HG03558 (cell line): Measurements from ENCODE around the gene SENP3.

ENCODE experiments used
- ATAC-seq: cut with Tn5 transposase; IDR thresholded peaks from one replicate; pipeline ENCODE4 v1.9.1; 2021; ENCODE audit warnings: moderate number of reproducible peaks; ENCODE audit not compliant: unreplicated experiment; ENCODE audit errors: extremely low read depth

The SENP3 gene

DNA sequence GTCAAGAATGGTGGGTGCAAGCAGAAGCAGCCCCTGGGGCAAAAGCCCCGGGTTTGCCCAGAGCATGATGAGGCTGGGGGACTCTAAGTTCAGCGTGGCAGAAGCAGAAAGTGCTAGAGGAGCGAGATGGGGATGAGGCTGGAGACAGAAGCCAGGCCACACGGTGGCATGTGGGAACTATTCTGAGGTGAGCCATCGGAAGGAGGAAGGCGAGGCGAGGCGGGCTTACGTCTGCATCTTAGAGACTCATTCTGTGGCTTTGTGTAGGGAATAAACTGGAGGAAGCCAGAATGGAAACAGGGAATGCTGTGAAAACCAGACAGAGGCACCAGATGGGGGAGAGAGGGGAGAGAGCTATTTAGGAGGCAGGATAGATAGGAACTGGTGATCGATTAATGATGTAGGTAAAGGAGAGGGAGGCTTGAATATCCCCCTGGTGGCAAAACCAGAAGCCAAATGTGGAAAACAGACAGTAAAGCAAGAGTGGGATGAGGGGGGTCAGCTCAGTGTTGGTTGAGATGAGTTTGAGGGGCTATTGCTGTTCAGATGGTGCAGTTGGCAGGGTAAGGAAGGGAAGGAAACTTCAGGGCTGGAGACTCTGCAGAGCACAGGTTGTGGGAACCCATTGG is 6.3 kb upstream of the SENP3 start:
- no peak for ATAC-seq

DNA sequence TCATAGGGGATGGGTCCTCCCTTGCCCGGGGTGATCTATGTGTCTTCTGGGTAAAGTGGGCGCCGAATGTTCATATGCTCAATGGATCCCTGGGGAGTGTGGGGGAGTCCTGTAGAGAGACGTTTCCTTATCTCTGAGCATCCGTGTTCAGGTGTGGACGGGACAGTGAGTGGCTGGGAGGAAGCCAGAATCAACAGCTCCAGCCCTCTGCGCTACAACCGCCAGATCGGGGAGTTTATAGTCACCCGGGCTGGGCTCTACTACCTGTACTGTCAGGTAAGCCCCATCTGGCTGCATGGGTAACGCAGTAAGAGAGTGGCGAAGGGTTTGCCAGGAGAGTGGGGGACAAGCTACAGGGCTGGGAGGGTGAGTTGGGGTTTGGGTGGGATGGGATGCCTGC is 5.1 kb upstream of the SENP3 start:
- no peak for ATAC-seq

DNA sequence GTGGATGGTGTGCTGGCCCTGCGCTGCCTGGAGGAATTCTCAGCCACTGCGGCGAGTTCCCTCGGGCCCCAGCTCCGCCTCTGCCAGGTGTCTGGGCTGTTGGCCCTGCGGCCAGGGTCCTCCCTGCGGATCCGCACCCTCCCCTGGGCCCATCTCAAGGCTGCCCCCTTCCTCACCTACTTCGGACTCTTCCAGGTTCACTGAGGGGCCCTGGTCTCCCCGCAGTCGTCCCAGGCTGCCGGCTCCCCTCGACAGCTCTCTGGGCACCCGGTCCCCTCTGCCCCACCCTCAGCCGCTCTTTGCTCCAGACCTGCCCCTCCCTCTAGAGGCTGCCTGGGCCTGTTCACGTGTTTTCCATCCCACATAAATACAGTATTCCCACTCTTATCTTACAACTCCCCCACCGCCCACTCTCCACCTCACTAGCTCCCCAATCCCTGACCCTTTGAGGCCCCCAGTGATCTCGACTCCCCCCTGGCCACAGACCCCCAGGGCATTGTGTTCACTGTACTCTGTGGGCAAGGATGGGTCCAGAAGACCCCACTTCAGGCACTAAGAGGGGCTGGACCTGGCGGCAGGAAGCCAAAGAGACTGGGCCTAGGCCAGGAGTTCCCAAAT is 4.5 kb upstream of the SENP3 start:
- no peak for ATAC-seq

DNA sequence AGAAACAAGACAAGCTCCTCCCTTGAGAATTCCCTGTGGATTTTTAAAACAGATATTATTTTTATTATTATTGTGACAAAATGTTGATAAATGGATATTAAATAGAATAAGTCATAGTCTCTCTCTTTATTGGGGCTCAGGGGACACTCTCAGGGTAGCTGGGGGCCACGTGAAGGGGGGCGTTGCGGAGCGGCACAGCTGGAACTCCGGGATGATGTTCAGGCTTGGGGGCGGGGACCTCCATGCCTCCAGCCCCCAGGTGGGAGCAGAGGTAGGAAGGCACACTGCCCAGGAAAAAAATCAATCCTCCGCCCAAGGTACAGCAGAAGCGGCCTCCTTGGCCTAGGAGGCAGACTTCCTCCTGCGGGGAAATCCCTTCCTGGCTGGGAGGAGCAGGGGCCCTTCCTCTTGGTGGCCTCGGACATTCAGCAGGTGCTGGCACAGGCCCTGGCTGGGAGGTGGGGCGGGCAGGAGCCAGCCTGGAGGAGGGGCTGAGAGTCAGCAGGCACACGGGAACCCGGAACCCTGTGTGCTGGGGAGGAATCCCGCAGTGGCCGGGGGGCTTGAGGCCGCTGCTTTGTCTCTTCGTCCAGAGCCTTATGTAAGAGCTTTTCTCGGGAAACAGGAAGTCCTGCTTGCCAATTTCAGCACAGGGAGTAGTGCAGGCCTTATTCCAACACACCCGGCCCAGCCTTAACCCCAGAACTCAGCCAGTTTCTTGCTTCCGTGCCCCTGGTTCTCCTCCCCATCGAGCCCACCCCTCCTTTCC is 3.8 kb upstream of the SENP3 start:
- no peak for ATAC-seq

DNA sequence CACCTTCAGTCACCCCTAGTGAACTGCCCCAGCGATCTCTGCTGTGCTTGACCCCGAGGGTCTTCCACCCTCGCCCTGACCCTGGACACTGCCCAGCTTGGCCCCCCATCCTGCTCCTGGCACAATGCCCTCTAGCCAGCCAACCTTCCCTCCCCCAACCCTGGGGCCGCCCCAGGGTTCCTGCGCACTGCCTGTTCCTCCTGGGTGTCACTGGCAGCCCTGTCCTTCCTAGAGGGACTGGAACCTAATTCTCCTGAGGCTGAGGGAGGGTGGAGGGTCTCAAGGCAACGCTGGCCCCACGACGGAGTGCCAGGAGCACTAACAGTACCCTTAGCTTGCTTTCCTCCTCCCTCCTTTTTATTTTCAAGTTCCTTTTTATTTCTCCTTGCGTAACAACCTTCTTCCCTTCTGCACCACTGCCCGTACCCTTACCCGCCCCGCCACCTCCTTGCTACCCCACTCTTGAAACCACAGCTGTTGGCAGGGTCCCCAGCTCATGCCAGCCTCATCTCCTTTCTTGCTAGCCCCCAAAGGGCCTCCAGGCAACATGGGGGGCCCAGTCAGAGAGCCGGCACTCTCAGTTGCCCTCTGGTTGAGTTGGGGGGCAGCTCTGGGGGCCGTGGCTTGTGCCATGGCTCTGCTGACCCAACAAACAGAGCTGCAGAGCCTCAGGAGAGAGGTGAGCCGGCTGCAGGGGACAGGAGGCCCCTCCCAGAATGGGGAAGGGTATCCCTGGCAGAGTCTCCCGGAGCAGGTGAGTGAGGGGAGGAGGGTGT is 3.0 kb upstream of the SENP3 start, which contains the start of gene TNFSF13:
TSS of gene TNFSF13 (plus strand) at position 207 of the 776 bp plus-strand sequence. CDS start at position 497, 290 bp downstream.
- ATAC-seq = no peak

DNA sequence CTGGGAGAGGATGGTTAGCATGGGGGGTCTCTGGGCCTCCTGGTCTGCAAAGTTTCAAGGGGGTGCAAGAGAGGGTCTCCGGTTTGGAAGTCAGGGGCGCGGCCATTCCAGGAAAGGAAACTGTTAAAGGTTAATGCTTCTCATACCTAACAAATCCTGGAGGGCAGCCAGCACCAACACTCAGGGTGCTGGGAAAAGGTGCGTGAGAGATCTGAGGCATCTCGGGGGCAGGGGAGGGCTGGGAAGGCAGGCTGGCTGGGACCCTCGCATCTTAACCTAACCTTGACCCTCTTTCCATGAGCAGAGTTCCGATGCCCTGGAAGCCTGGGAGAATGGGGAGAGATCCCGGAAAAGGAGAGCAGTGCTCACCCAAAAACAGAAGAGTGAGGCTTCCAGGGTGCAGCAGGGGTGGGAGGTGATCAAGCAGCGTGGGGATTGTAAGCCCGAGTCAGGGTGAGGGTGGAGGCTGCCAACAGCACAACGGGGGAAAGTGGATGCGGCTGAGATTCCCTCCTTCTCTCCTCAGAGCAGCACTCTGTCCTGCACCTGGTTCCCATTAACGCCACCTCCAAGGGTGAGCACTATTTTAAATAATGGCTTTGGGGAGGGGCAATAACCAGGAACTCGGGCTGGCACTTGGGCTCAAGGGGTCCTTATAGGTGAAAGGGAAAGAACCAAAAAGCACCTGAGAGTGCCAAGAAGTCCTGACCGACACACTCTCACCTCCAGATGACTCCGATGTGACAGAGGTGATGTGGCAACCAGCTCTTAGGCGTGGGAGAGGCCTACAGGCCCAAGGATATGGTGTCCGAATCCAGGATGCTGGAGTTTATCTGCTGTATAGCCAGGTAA is 2.2 kb upstream of the SENP3 start:
- no peak for ATAC-seq

DNA sequence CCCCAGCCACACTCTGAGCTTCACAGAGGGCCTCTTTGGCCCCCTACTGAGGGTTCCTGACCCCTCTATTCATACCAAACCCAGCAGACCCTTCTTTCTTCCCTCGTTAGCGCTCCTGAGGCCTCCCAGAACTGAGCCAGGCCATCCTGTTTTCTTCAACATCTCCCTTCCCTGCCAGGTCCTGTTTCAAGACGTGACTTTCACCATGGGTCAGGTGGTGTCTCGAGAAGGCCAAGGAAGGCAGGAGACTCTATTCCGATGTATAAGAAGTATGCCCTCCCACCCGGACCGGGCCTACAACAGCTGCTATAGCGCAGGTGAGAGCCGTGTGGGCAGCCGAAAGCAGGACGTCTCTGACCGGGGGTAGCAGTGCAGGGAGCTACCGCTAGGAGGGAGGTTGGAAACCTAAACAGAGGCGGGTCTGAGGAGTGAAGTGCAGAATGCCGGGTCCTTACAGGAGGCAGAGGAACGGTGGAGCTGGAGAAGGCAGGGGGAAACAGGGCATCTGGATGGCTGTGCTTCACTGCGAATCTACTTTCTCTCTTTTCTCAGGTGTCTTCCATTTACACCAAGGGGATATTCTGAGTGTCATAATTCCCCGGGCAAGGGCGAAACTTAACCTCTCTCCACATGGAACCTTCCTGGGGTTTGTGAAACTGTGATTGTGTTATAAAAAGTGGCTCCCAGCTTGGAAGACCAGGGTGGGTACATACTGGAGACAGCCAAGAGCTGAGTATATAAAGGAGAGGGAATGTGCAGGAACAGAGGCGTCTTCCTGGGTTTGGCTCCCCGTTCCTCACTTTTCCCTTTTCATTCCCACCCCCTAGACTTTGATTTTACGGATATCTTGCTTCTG is 1.3 kb upstream of the SENP3 start:
- no peak for ATAC-seq

DNA sequence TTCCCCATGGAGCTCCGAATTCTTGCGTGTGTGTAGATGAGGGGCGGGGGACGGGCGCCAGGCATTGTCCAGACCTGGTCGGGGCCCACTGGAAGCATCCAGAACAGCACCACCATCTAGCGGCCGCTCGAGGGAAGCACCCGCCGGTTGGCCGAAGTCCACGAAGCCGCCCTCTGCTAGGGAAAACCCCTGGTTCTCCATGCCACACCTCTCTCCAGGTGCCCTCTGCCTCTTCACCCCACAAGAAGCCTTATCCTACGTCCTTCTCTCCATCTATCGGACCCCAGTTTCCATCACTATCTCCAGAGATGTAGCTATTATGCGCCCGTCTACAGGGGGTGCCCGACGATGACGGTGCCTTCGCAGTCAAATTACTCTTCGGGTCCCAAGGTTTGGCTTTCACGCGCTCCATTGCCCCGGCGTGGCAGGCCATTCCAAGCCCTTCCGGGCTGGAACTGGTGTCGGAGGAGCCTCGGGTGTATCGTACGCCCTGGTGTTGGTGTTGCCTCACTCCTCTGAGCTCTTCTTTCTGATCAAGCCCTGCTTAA is 617 bp upstream of the SENP3 start:
- no peak for ATAC-seq

DNA sequence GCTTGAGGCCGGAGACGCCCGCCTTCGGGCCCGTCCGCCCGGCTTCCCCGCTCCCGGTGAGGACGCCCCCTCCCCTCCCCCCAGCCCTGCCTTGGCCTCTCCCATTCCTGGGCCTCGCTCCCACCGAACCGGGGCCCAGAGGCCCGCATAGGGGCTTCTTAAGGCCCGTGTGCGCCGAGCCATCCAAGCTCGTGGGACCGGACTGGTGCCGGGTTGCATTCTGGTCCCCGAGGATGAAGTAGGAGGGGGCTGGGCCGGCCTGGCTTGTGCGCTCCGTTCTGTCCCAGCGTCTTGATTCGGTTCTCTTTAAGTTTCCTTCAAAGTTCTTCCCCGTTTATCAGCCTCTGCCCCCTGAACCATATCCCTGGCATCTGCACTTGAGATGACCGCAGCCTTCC is 488 bp downstream of the SENP3 start:
- ATAC-seq = no peak

DNA sequence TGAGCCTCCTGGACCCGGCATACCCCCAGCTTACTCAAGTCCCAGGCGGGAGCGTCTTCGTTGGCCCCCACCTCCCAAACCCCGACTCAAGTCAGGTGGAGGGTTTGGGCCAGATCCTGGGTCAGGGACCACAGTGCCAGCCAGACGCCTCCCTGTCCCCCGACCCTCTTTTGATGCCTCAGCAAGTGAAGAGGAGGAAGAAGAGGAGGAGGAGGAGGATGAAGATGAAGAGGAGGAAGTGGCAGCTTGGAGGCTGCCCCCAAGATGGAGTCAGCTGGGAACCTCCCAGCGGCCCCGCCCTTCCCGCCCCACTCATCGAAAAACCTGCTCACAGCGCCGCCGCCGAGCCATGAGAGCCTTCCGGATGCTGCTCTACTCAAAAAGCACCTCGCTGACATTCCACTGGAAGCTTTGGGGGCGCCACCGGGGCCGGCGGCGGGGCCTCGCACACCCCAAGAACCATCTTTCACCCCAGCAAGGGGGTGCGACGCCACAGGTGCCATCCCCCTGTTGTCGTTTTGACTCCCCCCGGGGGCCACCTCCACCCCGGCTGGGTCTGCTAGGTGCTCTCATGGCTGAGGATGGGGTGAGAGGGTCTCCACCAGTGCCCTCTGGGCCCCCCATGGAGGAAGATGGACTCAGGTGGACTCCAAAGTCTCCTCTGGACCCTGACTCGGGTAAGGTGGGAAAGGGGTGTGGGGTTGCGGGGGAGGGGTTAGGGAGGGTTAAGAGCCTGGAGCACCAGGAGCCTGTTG is 1.6 kb downstream of the SENP3 start:
- no peak for ATAC-seq

DNA sequence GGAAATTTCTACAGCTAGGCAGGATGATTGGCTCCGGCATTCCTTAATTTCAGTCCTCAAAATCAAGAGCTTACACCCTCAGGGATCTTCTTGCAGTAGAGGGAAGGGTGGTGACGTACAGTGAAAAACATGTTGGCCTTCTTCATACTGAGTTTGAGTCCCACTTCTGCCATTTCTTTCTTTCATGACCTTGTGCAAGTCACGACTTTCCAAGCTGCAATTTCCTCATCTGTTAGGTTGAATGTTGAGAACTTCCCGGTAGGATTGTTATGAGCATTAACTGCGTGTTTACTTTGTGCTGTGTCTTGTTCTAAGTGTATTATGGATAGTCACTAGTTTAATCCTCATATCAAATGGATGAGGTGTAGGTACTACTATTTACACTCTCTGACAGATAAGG is 7.9 kb downstream of the SENP3 start:
- ATAC-seq = no peak

DNA sequence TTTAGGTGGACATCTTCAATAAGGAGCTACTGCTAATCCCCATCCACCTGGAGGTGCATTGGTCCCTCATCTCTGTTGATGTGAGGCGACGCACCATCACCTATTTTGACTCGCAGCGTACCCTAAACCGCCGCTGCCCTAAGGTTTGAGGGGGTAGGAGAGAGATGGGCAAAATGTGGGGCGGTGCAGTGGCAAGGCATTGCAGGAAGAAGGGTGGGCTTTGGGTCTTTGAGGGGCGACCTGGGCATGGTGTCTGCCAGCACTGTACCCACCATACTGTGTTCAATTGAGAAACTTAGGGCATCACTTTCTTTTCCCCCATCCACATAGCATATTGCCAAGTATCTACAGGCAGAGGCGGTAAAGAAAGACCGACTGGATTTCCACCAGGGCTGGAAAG is 8.6 kb downstream of the SENP3 start:
- ATAC-seq = no peak

DNA sequence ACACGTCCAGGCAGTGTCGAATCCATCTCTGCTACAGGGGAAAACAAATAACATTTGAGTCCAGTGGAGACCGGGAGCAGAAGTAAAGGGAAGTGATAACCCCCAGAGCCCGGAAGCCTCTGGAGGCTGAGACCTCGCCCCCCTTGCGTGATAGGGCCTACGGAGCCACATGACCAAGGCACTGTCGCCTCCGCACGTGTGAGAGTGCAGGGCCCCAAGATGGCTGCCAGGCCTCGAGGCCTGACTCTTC is 10.5 kb downstream of the SENP3 start:
- no peak for ATAC-seq

DNA sequence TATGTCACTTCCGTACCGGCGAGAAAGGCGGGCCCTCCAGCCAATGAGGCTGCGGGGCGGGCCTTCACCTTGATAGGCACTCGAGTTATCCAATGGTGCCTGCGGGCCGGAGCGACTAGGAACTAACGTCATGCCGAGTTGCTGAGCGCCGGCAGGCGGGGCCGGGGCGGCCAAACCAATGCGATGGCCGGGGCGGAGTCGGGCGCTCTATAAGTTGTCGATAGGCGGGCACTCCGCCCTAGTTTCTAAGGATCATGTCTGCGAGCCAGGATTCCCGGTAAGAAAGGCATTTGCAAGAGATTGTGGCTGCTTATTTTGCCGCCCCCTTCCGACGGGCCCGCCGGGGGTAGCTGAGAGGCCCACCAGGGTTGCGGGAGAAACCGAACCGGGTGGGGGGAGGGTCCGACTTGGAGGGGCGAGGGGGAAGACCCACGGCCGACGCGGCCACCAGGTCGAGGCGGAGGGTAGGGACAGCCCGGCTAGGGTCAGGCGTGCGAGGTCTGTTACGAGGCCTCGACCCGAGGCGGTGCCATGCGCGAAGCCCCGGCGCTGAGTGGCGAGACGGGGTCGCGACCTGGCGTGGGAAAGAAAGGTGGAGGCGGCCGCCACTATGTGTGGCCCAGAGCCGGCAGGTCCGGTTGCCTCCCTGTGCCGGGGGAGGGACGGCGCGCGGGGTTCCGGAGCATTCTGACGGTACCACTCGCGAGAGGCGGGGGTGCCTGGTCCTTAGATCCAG is 11.0 kb downstream of the SENP3 start:
- peak; percentile 76 for ATAC-seq

DNA sequence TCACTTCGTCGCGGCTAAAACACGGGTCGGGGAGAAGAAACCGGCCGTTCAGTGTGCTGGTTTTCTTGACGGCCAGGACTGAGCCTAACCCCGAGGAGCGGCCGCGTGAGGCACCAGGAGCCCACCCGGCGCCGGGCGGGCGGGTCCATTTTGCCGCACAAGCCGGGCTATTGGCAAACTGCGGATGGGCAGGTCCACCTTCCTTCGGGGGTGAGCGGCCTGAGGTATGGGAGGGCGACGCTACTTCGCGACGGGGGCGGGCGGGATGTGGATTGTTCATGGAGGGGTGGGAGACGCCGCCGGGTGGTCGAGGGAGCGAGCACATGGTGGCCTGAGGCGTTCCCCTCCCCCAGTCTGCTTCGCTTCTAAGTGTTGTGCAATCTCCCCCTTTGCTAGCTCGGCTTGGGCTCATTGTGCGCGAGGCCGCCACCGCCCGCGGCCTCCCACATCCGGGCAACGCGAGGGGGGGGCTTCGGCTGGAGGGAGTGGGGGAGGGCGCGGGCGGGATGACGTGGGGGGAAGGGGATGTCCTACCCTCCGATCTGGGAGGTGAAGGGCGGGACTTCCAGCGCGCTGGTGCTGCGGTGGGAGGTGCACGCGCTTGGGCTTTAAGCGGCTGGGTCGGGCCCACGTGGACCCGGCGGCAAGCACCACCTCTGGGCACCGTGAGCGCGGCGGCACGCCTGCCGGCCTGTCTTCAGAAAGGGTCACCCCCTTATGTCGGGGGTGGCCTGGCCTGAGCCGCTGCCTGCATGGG is 11.8 kb downstream of the SENP3 start:
- ATAC-seq = no peak

DNA sequence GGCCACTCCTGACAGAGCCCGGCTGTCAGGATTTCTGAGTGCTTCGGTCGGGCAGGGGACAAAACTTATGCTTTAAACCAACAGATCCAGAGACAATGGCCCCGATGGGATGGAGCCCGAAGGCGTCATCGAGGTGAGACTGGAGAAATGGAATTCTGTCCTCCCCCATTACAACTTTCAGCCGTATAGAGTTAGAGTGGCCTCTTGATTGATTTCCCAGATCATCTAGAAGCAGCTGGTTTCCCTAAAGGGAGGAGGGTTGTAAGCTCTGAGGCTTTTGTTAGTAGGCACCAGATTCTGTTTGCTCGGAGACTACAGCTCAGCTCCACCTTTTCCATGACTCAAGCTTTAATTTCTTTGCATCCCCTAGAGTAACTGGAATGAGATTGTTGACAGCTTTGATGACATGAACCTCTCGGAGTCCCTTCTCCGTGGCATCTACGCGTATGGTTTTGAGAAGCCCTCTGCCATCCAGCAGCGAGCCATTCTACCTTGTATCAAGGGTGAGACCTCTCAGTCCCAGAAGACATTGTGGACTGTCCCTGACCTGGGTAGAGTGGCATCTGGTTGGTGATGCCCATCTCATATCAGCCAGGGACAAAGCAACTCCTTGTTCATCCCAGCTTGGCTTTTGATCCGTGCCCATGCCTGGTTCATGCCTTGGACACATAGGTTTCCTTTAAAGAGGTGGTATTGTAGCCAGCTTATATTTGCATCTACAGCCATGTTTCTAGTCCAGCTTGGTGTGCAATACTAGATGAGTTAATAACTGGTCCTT is 12.6 kb downstream of the SENP3 start:
- ATAC-seq = no peak
